B cell (primary cell): ENCODE results near the gene DLG2. TPM values are rescaled to one million over a fixed set of nuclear protein-coding genes. Genes with fewer than 3 reads are reported as not detected.

ENCODE experiments used
- ATAC-seq: fragments of 200-7000 bp; cut with Tn5 transposase; one replicate; pipeline ENCODE4 v1.10.0; 2021; ENCODE audit warnings: low read depth, mild to moderate bottlenecking, moderate number of reproducible peaks, moderate library complexity
- CTCF ChIA-PET: fragments of 350-600 bp; sonication (Branson Sonifier 250); formaldehyde crosslinking; loops from one replicate; lab custom pipeline; 2021; ENCODE audit warnings: antibody characterized with exemption, inconsistent platforms; lab: Charles Lee
- POLR2A ChIA-PET: fragments of 350-600 bp; sonication (Branson Sonifier 250); formaldehyde crosslinking; loops from one replicate; lab custom pipeline; 2021; ENCODE audit warnings: antibody characterized with exemption; lab: Charles Lee
- DNase-seq: peaks from one replicate; pipeline ENCODE4 v3.0.0; 2013
- H2AFZ ChIP-seq: 2 replicates; pipeline ENCODE4 v1.6.1; 2012; ENCODE audit warnings: mild to moderate bottlenecking, low read depth, low read length; ENCODE audit not compliant: insufficient read depth, poor library complexity, severe bottlenecking
- H3K27ac ChIP-seq, 2 donors: 1 replicate in 1 of 2; 2 replicates in 1 of 2; pipeline ENCODE4 v1.5.1; 2012 to 2013; ENCODE audit warnings: low read length in 2 of 2, mild to moderate bottlenecking in 2 of 2, moderate library complexity in 1 of 2
- H3K27me3 ChIP-seq, 4 experiments: fragments of 200-600 bp in 1 of 4; sonication (generic) in 1 of 4; replicated peaks in 1 of 4; 1 replicate in 2 of 4; 2 replicates in 2 of 4; pipeline versions ENCODE4 v1.6.1 to v1.7.0; 2013 to 2016; ENCODE audit warnings: low read length in 3 of 4, mild to moderate bottlenecking in 2 of 4, mixed read lengths in 1 of 4, moderate library complexity in 1 of 4; ENCODE audit not compliant: insufficient read depth in 4 of 4, control insufficient read depth in 3 of 4; ENCODE audit errors: control extremely low read depth in 1 of 4
- H3K36me3 ChIP-seq, 2 experiments: replicated peaks in 1 of 2; 1 replicate in 1 of 2; 2 replicates in 1 of 2; pipeline versions ENCODE4 v1.6.1 to v1.7.1; 2013; ENCODE audit warnings: low read length in 1 of 2; ENCODE audit not compliant: insufficient read depth in 2 of 2, control insufficient read depth in 1 of 2; ENCODE audit errors: control extremely low read depth in 1 of 2, extremely low read depth in 1 of 2
- H3K4me1 ChIP-seq, 2 donors: fragments of 200-600 bp in 1 of 2; sonication (generic) in 1 of 2; 1 replicate in 1 of 2; 2 replicates in 1 of 2; pipeline versions ENCODE4 v1.5.1 to v1.6.1; 2013 to 2017; ENCODE audit warnings: low read length in 2 of 2; ENCODE audit not compliant: control insufficient read depth in 2 of 2, insufficient read depth in 2 of 2
- H3K4me2 ChIP-seq: replicated peaks from 2 replicates; pipeline ENCODE3; 2012; ENCODE audit warnings: mild to moderate bottlenecking, low read depth, low read length; ENCODE audit not compliant: poor library complexity, severe bottlenecking
- H3K4me3 ChIP-seq, 5 experiments: fragments of 200-600 bp in 1 of 5; sonication (generic) in 1 of 5; 1 replicate in 3 of 5; 2 replicates in 2 of 5; pipeline versions ENCODE4 v1.5.1 to v1.7.0; 2011 to 2016; ENCODE audit warnings: low read length in 4 of 5, mild to moderate bottlenecking in 4 of 5, low read depth in 2 of 5, control low read depth in 1 of 5, moderate library complexity in 1 of 5; ENCODE audit not compliant: insufficient read depth in 1 of 5; ENCODE audit errors: control extremely low read depth in 1 of 5, extremely low read depth in 1 of 5
- H3K79me2 ChIP-seq: fragments of 200-600 bp; sonication (generic); one replicate; pipeline ENCODE4 v1.6.0; 2016; ENCODE audit warnings: low read length; ENCODE audit not compliant: control insufficient read depth, insufficient read depth
- H3K9ac ChIP-seq: fragments of 200-600 bp; sonication (generic); 2 replicates; pipeline ENCODE4 v1.6.1; 2017; ENCODE audit warnings: mild to moderate bottlenecking, low read length, moderate library complexity
- H3K9me3 ChIP-seq, 3 donors: one replicate each; pipeline versions ENCODE4 v1.6.1 to v1.7.1; 2013; ENCODE audit warnings: low read length in 2 of 3; ENCODE audit not compliant: control insufficient read depth in 2 of 3, insufficient read depth in 1 of 3; ENCODE audit errors: control extremely low read depth in 1 of 3
- H4K20me1 ChIP-seq: 2 replicates; pipeline ENCODE4 v1.6.0; 2012; ENCODE audit warnings: mild to moderate bottlenecking, low read length; ENCODE audit not compliant: insufficient read depth, control insufficient read depth, poor library complexity, severe bottlenecking
- H3K27ac Mint-ChIP-seq: one replicate; pipeline ENCODE4 v1.8.0; 2021; ENCODE audit warnings: mixed read lengths
- H3K27me3 Mint-ChIP-seq: one replicate; pipeline ENCODE4 v1.8.0; 2021; ENCODE audit warnings: mixed read lengths
- H3K4me1 Mint-ChIP-seq: one replicate; pipeline ENCODE4 v1.8.0; 2021; ENCODE audit warnings: mixed read lengths
- H3K4me3 Mint-ChIP-seq: one replicate; pipeline ENCODE4 v1.8.0; 2021; ENCODE audit warnings: mixed read lengths
- H3K9me3 Mint-ChIP-seq: one replicate; pipeline ENCODE4 v1.8.0; 2022; ENCODE audit warnings: mixed read lengths; ENCODE audit not compliant: insufficient read depth
- CTCF ChIP-seq: fragments of 200-600 bp; IDR thresholded peaks from one replicate; pipeline ENCODE4 v1.8.0; 2022; ENCODE audit warnings: antibody characterized with exemption, mild to moderate bottlenecking
- EZH2 ChIP-seq: IDR thresholded peaks from 2 replicates; pipeline ENCODE4 v1.6.1; 2012; ENCODE audit warnings: borderline replicate concordance, low read depth, mild to moderate bottlenecking, moderate library complexity, low read length; ENCODE audit not compliant: insufficient read depth, poor library complexity, severe bottlenecking
- WGBS: methylation state at CpG from one replicate; pipeline ENCODE4 v1.1.5; 2013; ENCODE audit warnings: missing lambda C conversion rate; ENCODE audit not compliant: insufficient coverage; 5-methylcytosine and 5-hydroxymethylcytosine counted together
- intact Hi-C: fragments of 100-400 bp; cut with micrococcal nuclease; formaldehyde crosslinking; loops from one replicate; pipeline ENCODE4 v1.10.0; 2022
- polyA plus RNA-seq: library from polyadenylated mRNA; depleted of rRNA; stranded (reverse); fragments of >200 nt; gene quantifications from 2 replicates; pipeline ENCODE4 v1.2.3, GENCODE V29; 2012
- total RNA-seq, 2 donors: library from RNA; stranded (reverse); fragments of 120-200 nt in 1 of 2; gene quantifications; 1 replicate in 1 of 2; 2 replicates in 1 of 2; pipeline versions ENCODE4 v1.2.3 to v1.2.4, GENCODE V29; 2013 to 2022

DLG2 gene
- total and polyA plus RNA-seq, 2 donors (not counting 1 experiment from before 2014, with no cell fraction given) = 0.54 to 5.4 TPM

GRCh38 chr11:85414175-85414574, 213.0 kb downstream of the DLG2 start:
- ChIA-PET POLR2A (no interaction called here), CTCF (no interaction called here)
- Mint-ChIP-seq H3K27ac (no peak overlapping the region), H3K27me3 (no peaks in the 10 kb centered on the region), H3K4me3 (no peak overlapping the region), H3K9me3 (peaks cover 8% of the 10 kb centered on the region), H3K4me1 (no peaks in the 10 kb centered on the region)
- DNase-seq (no peak), ATAC-seq (no peak)
- Histone ChIP-seq H3K9me3 (peaks cover 0 to 1% (median 0%) of the 10 kb centered on the region in 3 donors), H3K79me2 (no peaks in the 10 kb centered on the region), H3K27me3 (no peaks in the 10 kb centered on the region), H4K20me1 (no peaks in the 10 kb centered on the region), H3K4me1 (no peaks in the 10 kb centered on the region), H3K27ac (no peak overlapping the region), H3K4me3 (no peak overlapping the region), H3K36me3 (no peaks in the 10 kb centered on the region), H3K4me2 (no peak overlapping the region), H2AFZ (no peak overlapping the region), H3K9ac (no peak overlapping the region)
- intact Hi-C loops = no loop called here
- no peak for TF ChIP-seq EZH2
- no CpG with 5 or more reads among the region's 5 CpGs for WGBS

GRCh38 chr11:85407648-85408047, 219.5 kb downstream of the DLG2 start:
- Mint-ChIP-seq H3K4me1 (no peaks in the 10 kb centered on the region), H3K27ac (no peak overlapping the region), H3K27me3 (no peaks in the 10 kb centered on the region), H3K4me3 (no peak overlapping the region), H3K9me3 (no peaks in the 10 kb centered on the region)
- H3K9ac ChIP-seq = no peak overlapping the region
- no peaks in the 10 kb centered on the region for H3K27me3 ChIP-seq
- ChIA-PET POLR2A (no interaction called here), CTCF (no interaction called here)
- H3K9me3 ChIP-seq = peaks cover 0 to 1% (median 0%) of the 10 kb centered on the region in 3 donors
- H3K4me3 ChIP-seq = no peak overlapping the region
- no peak overlapping the region for H3K4me2 ChIP-seq
- H2AFZ ChIP-seq = no peak overlapping the region
- no CpG with 5 or more reads among the region's 2 CpGs for WGBS
- no peaks in the 10 kb centered on the region for H3K36me3 ChIP-seq
- no peak for TF ChIP-seq EZH2
- TF ChIP-seq CTCF = no peak
- no peak overlapping the region for H3K27ac ChIP-seq
- H4K20me1 ChIP-seq = no peaks in the 10 kb centered on the region
- no peak for ATAC-seq
- H3K79me2 ChIP-seq = no peaks in the 10 kb centered on the region
- DNase-seq = no peak
- intact Hi-C loops = no loop called here
- no peaks in the 10 kb centered on the region for H3K4me1 ChIP-seq
